T-helper 17 cell (primary cell): ENCODE measurements around the gene HES4. TPM values are rescaled to one million over a fixed set of nuclear protein-coding genes. Genes with fewer than 3 reads are reported as not detected.

Experiments used
- ATAC-seq: fragments of 150-1000 bp; cut with Tn5 transposase; 2 replicates; pipeline ENCODE4 v1.10.0; 2021; ENCODE audit warnings: mild to moderate bottlenecking, moderate library complexity
- DNase-seq, 3 donors: peaks; one replicate each; pipeline versions ENCODE4 v3.0.0 to v3.0.0-alpha.2; 2020 to 2021
- H3K9me3 ChIP-seq: one replicate; pipeline ENCODE4 v1.7.0; 2013; ENCODE audit warnings: low read length, mild to moderate bottlenecking; ENCODE audit not compliant: control insufficient read depth, poor library complexity, severe bottlenecking
- H3K27ac Mint-ChIP-seq: one replicate; pipeline ENCODE4 v1.8.0; 2022; ENCODE audit warnings: mild to moderate bottlenecking, moderate library complexity, mixed read lengths
- H3K27me3 Mint-ChIP-seq: one replicate; pipeline ENCODE4 v1.8.0; 2022; ENCODE audit warnings: mixed read lengths
- H3K36me3 Mint-ChIP-seq: one replicate; pipeline ENCODE4 v1.8.0; 2022; ENCODE audit warnings: low read depth, mixed read lengths
- H3K4me1 Mint-ChIP-seq: one replicate; pipeline ENCODE4 v1.8.0; 2022; ENCODE audit warnings: mild to moderate bottlenecking, mixed read lengths
- H3K4me3 Mint-ChIP-seq: one replicate; pipeline ENCODE4 v1.8.0; 2022; ENCODE audit warnings: mild to moderate bottlenecking, moderate library complexity, mixed read lengths
- total RNA-seq, 4 donors: library from RNA in 2 of 4; stranded (reverse) in 2 of 4; gene quantifications; one replicate each; pipeline ENCODE4 v1.2.3 and lab custom pipeline; 2022 to 2026

The HES4 gene
- total RNA-seq, 2 donors from 2014 or later: 9.6 to 10.5 TPM

GRCh38 chr1:1005774-1006304 lies 5.9 kb upstream of the HES4 start:
- Mint-ChIP-seq H3K27me3 (peaks cover 45% of the 10 kb centered on the region), H3K4me1 (peaks cover 12% of the 10 kb centered on the region), H3K4me3 (no peak overlapping the region), H3K27ac (no peak overlapping the region), H3K36me3 (peaks cover 2% of the 10 kb centered on the region)
- H3K9me3 ChIP-seq: no peaks in the 10 kb centered on the region
- ATAC-seq: no peak
- peak in 1 of 3 donors; percentile 3 for DNase-seq

- Mint-ChIP-seq H3K4me3 (peak overlapping the region; percentile 47), H3K27ac (no peak overlapping the region), H3K36me3 (peaks cover 4% of the 10 kb centered on the region), H3K27me3 (peaks cover 45% of the 10 kb centered on the region), H3K4me1 (peaks cover 12% of the 10 kb centered on the region)
- H3K9me3 ChIP-seq: no peaks in the 10 kb centered on the region
- ATAC-seq: no peak
- DNase-seq: no peak
Measured at GRCh38 chr1:1004780-1005697, 5.1 kb upstream of the HES4 start.

GRCh38 chr1:1004420-1004779 lies 4.5 kb upstream of the HES4 start:
- H3K9me3 ChIP-seq: no peaks in the 10 kb centered on the region
- H3K27ac Mint-ChIP-seq: no peak overlapping the region
- H3K4me1 Mint-ChIP-seq: peaks cover 12% of the 10 kb centered on the region
- peaks cover 4% of the 10 kb centered on the region for H3K36me3 Mint-ChIP-seq
- no peak for ATAC-seq
- H3K4me3 Mint-ChIP-seq: no peak overlapping the region
- peaks cover 45% of the 10 kb centered on the region for H3K27me3 Mint-ChIP-seq
- no peak for DNase-seq

GRCh38 chr1:1003618-1004419 lies 3.9 kb upstream of the HES4 start:
- peaks cover 4% of the 10 kb centered on the region for H3K36me3 Mint-ChIP-seq
- peaks cover 42% of the 10 kb centered on the region for H3K27me3 Mint-ChIP-seq
- peaks cover 9% of the 10 kb centered on the region for H3K4me1 Mint-ChIP-seq
- DNase-seq (no peak), ATAC-seq (no peak)
- no peak overlapping the region for H3K4me3 Mint-ChIP-seq
- no peak overlapping the region for H3K27ac Mint-ChIP-seq
- no peaks in the 10 kb centered on the region for H3K9me3 ChIP-seq

DNA sequence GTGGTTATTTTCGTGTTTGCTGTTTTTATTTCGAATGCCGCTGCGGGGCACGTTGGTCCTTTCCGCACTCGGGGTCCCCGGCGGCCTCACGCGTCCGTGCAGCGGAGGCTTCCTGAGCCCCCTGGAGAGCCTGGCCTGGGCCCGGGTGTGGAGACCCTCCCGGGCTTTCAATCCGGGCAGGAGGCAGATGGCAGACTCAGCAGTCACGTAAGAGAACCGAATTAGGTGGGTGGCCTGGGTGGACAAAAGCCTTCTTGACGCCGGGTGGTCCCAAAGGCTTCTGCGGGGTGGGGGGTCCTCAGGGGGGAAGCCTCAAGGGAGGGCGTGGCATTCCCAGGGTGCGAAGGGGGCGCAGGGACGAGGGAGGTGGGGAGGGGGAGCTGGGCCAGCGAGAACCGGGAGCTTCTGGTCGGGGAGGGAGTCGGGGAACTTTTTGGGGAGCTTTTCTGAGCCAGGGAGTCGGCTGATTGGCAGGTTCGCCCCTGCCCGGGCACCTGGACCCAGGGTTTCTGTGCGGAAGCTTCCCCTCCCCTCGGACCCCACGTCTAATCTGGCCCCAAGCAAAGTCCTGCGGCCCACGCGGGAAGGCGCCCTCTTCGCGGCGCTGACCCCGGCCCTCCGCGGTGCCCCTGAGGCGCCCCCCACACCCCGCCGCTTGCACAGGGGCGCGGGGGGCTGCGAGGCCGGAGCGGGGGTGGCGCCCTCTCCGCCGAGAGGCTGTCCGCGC lies 1.3 kb upstream of the HES4 start:
- Mint-ChIP-seq H3K4me1 (peaks cover 15% of the 10 kb centered on the region), H3K27me3 (peaks cover 24% of the 10 kb centered on the region), H3K4me3 (peak overlapping the region; percentile 80), H3K36me3 (peaks cover 4% of the 10 kb centered on the region), H3K27ac (peak overlapping the region; percentile 82)
- H3K9me3 ChIP-seq: no peaks in the 10 kb centered on the region
- DNase-seq (no peak), ATAC-seq (no peak)

DNA sequence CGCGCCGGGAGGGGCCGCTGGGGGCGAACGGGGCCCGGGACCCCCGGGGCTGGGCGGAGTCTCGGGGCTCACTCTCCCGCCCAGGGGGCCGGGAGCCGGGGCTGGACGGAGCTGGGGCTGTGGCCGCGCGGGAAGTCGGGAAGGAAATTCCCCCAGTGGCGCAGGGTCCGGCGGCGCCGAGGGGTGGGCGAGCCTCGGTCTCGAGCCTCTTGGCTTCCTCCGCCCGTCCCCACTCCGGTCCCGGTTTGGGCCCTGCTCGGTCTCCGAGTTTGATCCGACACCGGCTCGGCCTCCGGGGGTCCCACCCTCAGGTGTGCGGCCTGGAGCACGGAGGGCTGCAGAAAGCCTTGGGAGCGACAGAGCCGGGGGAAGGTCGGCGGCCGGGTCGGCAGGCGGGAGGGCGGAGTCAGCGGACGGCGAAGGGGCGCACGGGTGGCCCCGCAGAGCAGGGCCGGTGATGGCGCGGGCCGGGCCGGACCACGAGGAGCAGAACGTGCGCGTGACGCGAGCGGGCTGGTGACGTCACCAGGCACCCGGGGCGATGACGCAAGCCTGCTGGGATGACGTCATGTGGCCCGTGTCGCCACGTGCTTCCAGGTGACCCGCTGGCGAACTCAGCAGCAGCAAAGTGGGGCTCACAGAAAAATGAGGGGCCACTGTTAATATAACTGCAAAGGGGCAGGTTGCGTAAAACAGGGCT lies 610 bp upstream of the HES4 start:
- H3K9me3 ChIP-seq: no peaks in the 10 kb centered on the region
- Mint-ChIP-seq H3K27me3 (peaks cover 21% of the 10 kb centered on the region), H3K36me3 (peaks cover 4% of the 10 kb centered on the region), H3K4me1 (peaks cover 18% of the 10 kb centered on the region), H3K4me3 (peak overlapping the region; percentile 80), H3K27ac (peak overlapping the region; percentile 82)
- ATAC-seq: peak; percentile 58
- peak; percentile 54 to 72 (median 64) for DNase-seq

DNA sequence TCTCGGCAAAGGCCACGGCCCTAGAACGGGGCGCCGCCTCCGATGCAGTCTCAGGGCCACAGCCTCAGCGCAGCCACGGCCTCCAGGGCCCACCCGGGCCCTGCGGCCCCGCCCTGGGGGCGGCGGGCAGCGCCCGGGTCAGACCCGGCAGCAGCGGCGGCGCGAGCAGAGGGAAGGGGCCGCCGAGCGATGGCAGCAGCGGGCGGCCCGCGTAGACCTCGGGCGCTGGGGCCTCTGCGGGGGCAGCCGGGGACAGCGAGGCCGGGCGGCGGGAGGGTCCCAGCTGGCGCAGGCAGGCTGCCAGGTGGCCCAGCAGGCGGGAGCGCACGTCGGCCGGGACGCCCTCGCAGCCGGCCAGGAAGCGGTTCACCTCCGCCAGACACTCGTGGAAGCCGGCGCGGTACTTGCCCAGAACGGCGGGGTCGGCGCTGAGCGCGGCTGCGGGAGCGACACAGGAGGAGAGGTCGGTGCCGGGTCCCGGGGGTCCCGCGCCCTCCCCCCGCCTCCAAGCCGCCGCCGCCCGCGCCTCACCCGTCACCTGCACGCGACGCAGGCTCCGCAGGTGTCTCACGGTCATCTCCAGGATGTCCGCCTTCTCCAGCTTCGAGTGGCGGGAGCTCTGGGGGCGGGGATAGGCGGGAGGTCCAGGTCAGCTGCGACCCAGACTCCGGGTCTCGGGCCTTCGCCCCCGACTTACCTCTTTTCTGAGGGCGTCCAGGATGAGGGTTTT lies 737 bp downstream of the HES4 start:
- Mint-ChIP-seq H3K36me3 (peaks cover 2% of the 10 kb centered on the region), H3K4me3 (peak overlapping the region; percentile 62), H3K27me3 (peaks cover 17% of the 10 kb centered on the region), H3K27ac (no peak overlapping the region), H3K4me1 (peaks cover 9% of the 10 kb centered on the region)
- no peaks in the 10 kb centered on the region for H3K9me3 ChIP-seq
- DNase-seq (no peak), ATAC-seq (peak; percentile 13)

DNA sequence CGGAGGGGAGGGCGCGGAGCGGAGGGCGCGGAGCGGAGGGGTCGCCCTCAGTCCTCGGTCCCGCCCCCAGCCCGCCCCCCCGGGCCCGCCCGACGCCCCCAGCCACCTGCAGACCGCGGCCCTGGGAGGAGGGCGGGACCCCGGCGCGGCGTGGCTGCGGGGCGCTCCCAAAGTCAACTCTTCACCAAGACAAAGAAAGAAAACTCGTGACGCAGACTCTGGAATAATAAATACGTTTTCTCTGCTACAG lies 1.2 kb downstream of the HES4 start:
- peaks cover 2% of the 10 kb centered on the region for H3K36me3 Mint-ChIP-seq
- peaks cover 16% of the 10 kb centered on the region for H3K27me3 Mint-ChIP-seq

DNA sequence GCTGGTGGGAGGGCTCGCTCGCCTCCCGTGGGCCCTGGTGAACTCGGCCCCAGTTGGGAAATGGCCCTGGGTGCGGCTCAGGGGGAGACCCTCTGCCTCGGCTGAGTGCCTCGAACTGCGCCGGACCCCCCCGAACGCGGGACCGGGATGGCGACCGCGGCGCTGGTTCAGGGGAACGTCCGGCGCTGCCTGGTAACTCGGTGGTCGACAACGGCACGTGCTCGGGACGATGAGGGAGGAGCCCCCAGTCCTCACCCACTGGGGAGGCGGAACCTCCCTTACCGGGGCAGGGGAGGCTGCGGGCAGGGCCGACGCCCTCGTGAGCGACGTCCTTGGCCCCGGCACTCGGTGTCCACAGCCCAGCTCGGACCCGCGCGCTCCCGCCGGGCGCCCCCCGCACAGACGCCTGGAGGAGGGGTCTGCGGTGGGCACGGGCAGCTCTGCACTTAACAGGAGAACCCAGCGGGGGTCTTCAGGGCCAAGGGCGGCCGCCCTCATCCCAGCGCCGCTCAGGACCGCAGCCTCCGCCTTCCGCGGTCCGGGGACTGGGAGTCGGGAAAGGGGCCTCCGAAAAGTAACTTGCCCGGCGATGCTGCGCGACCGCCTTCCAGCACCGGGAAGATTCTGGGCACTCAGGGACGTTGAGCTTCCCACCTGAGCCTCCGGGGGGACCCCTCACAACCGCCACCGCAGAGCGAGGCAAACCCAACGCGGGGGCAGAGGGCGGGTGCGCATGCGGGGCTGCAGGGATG lies 1.7 kb downstream of the HES4 start:
- no peak for ATAC-seq
- Mint-ChIP-seq H3K27me3 (peaks cover 12% of the 10 kb centered on the region), H3K4me1 (peaks cover 9% of the 10 kb centered on the region), H3K36me3 (peaks cover 2% of the 10 kb centered on the region), H3K4me3 (peak overlapping the region; percentile 36), H3K27ac (no peak overlapping the region)
- no peak for DNase-seq
- H3K9me3 ChIP-seq: no peaks in the 10 kb centered on the region

More for the DNA sequence above, 1.2 kb downstream of the HES4 start:
- DNase-seq: no peak
- H3K4me1 Mint-ChIP-seq: peaks cover 9% of the 10 kb centered on the region
- peak overlapping the region; percentile 36 for H3K4me3 Mint-ChIP-seq
- H3K9me3 ChIP-seq: no peaks in the 10 kb centered on the region
- no peak for ATAC-seq
- no peak overlapping the region for H3K27ac Mint-ChIP-seq

- no peaks in the 10 kb centered on the region for H3K9me3 ChIP-seq
- peaks cover 2% of the 10 kb centered on the region for H3K36me3 Mint-ChIP-seq
- no peak overlapping the region for H3K4me3 Mint-ChIP-seq
- H3K4me1 Mint-ChIP-seq: peaks cover 9% of the 10 kb centered on the region
- H3K27ac Mint-ChIP-seq: no peak overlapping the region
- peaks cover 8% of the 10 kb centered on the region for H3K27me3 Mint-ChIP-seq
- no peak for DNase-seq
- no peak for ATAC-seq
Measured at GRCh38 chr1:997713-997992, 2.2 kb downstream of the HES4 start.

DNA sequence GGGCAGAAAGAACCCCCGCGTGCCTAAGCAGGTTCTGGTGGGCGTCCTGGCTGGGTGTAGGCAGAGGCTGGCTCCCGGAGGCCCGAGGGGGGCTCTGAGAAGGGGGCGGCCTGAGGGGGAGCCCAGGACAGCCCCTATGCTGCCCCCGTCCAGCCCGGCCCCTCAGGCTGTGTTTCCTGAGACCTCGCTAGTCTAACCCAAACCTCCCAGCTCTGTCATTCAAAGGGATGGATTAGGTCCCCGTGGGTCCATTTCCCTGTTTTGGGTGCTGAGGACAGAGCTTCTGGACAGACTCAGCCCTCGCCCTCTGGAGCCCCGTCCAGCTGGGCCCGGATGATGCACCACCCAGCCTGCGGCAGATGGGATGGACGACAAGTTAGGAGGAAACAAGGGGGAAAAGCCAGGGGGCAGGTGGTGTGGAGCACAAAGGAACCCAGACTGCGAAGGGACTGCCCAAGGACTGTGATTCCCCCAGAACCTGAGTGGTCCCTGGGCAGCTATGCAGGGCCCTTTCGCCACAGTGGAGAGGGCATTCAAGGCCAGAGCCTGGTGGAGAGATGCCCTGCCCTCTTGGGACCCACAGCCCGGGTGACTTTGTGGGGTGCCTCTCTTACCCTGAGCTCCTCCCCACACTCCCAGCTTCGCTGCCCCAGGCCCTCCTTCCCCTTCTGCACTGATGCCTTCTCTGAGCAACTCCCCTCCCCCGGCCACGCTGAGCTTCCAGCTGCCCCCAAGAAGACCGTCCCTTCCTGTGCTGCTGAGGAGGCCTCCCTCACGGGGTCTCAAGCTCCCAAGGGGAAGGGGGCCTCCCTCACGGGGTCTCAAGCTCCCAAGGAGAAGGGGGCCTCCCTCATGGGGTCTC lies 2.8 kb downstream of the HES4 start:
- Mint-ChIP-seq H3K4me3 (no peak overlapping the region), H3K27ac (no peak overlapping the region)
- DNase-seq: no peak

More for the DNA sequence above, 2.8 kb downstream of the HES4 start:
- Mint-ChIP-seq H3K4me1 (peaks cover 9% of the 10 kb centered on the region), H3K27me3 (peaks cover 8% of the 10 kb centered on the region), H3K36me3 (peaks cover 2% of the 10 kb centered on the region)
- no peak for ATAC-seq
- H3K9me3 ChIP-seq: no peaks in the 10 kb centered on the region
